HG03378 (cell line): ENCODE measurements around the gene CD226.
"Not testable (repeated sequence)": the region's sequence is repeated elsewhere in the genome, so short reads cannot be mapped to it uniquely, and the experiment has no call there.

Source experiments
- ATAC-seq: cut with Tn5 transposase; IDR thresholded peaks from one replicate; pipeline ENCODE4 v1.9.1; 2021; ENCODE audit warnings: mild to moderate bottlenecking, moderate library complexity; ENCODE audit not compliant: unreplicated experiment

Gene CD226

GRCh38 chr18:69947361-69948133 lies at the start of gene CD226:
Gene CD226 (minus strand): TSS chr18:69947873. CDS start chr18:69947406, 467 bp downstream.
- ATAC-seq, result peak; percentile 36

DNA sequence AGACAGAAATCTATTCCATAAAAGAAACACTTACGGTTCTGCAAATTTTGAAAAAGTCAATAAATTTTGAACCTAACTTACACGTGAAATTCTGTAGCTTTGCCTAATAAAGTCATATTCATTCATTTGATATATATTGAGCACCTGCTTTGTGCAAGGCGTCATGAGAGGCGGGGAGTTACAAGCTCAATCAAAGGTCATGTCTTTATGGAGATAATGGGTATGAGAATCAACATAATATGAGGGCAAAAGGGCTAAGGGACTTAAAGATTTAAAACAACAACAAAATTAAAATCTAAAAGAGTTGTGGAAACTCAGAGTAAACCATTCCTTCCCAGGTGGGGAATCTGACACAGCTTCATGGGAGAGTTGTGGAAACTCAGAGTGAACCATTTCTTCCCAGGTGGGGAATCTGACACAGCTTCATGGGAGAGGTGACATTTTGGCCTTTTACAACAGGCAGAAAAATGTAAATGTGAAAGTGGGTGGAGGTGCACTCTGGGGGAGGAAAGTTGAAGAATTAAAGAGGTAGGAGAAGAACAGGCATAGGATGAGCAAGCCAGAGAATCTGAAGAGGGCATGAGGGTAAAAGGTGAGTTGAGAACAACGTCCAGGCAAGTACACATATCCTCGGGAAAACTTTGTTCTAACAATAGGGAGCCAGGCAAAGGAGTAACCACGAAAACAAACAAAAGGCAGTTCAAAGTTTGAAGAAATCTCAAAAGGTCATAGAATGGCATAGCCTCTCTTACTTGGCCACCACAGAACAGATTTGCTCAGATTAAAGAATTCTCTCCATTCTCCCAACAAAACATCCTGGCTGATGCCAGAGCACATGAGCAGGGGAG lies 49.5 kb upstream of the CD226 start:
- no peak for ATAC-seq

- no peak for ATAC-seq
These were observed 48.7 kb upstream of the CD226 start for GRCh38 chr18:69996417-69996816.

DNA sequence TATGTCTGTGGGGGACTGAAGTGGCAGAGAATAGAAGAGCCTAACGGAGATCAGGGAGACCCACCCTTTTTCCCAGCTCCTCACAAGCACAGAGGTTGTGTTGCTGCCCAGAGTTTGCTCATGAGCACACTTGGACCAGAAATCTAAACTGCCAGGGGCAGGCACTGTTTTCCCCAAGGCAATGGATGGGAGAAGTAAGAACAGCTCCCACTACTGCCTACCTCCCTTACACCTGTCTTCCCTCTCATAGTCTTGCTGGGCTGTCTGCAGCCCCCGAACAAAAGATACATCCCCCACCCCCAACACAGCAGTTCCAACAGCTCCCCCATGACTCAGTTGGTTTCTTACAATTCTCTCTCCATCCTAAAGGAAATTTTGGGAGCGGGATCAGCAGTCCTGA lies 48.1 kb upstream of the CD226 start:
- no peak for ATAC-seq

- ATAC-seq, result no peak
These were observed 45.1 kb upstream of the CD226 start for GRCh38 chr18:69992776-69993175.

GRCh38 chr18:69987870-69988269 lies 40.2 kb upstream of the CD226 start:
- no peak for ATAC-seq

- no peak for ATAC-seq
These were observed 37.6 kb upstream of the CD226 start for GRCh38 chr18:69985239-69985638.

DNA sequence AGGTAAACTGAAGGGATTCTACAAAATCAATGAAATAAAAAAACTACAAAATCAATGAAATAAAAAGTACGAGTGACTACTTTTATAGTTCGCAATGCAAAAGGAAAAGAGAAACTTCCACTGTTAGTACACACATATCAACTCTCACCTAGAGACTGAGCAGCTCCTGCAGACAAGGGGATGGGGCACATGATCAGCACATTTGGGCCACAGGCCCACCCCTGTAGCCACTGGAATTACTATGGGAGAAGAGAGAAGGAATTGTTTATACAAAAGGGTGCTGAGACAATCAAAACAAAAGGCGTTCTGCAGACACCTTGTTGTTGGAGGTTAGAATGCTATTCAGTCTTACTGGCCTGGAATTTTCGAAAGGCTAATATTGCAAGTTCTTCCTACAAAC lies 34.7 kb upstream of the CD226 start:
- ATAC-seq, result no peak

DNA sequence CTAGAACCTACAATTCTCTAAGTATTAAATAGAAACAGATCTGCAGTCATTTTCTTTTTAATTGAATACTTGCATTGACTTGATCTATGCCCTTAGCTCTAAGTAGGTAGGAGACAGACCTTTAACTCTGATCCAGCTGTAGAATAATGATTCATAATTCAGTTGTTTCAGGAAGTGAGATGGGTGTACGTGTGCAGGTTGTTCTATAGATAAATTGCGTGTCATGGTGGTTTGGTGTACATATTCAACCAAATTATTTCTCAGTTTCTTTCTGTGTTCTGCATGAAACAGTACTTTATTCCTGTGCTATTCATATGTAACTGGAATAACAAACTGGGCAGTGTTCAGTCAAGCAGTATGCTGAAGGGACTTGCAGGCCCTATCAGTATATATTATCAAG lies 34.3 kb upstream of the CD226 start:
- peak; percentile 63 for ATAC-seq

DNA sequence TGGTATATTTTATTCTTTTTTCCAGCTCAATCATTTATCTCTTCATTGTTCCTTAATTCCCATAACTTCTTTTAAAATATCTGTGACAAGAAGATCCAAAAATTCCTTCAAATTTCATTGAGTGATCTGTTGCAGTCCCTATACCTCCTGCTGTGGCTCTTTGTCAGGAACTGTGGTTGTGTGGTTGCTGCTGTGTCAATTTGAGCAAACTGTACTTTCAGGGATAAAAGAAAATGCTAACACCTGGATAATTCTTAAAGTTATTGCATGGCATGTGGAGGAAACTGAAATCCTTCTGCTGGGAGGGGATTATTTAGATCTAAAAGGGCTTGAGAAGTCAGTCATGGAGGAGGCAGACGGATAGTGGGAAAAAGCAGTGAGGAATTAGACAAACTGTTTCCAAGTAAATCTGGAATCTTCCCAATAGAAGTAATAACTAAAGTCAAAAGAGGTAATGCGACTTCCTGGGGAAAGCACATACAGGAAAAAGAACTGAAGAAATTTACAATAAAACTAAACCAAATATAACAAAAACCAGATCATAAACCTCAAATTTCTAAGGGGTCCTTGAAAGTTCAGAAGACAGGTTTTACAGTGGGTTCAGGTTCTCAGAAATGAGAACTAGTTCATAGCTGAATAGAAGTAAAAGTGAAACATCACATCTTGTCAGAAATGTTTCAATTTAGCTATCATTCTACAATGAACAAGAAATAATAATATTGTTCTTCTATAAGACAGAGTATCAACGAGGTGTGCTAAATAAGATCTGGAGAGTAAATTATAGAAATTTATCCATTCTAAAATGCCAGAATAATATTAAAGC lies 33.5 kb upstream of the CD226 start:
- ATAC-seq, result no peak

GRCh38 chr18:69980509-69980908 lies 32.8 kb upstream of the CD226 start:
- ATAC-seq, result no peak

DNA sequence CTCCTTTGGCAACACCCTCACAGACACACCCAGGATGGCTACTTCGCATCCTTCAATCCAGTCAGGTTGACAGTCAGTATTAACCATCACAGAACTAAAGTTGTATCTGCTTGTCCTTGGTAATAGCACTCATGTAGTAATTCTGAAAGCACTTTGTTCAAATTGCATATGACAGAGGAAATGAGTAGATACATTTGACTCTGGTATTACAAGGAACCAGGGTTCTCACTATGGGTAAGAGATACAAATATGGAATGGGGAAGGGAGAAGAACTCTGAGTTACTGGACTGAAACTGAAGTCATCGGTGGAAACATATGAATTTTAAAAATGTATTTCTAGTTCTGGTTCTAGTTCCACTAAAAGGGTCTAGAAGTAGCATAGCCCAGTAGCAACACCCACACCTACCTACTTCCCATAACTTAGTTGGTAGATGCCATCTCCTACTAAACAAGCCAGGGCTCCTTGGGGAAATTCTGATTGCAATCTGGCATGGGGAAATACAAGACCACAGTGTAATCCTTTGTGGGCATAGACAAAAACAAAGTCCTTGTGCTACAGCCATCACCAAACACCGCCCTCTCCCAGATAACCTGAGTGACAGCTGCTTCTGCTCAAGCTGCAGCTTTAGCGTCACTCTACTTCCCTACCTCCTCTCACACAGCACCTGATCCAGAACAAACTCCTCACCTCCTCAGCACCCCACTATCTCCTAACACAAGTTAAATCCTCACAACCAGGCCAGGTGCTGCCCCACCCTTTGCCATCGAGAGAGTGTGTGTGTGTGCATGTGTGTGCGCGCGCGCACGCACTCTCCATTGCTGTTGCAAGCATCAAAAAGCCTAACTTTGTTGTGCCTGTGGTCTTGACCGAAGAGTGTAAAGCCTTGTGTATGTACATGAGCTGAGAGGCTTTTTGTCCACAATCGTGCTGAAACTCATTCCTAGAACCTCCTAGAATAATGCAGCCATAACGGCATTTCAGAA lies 31.4 kb upstream of the CD226 start:
- ATAC-seq, result peak; percentile 82

DNA sequence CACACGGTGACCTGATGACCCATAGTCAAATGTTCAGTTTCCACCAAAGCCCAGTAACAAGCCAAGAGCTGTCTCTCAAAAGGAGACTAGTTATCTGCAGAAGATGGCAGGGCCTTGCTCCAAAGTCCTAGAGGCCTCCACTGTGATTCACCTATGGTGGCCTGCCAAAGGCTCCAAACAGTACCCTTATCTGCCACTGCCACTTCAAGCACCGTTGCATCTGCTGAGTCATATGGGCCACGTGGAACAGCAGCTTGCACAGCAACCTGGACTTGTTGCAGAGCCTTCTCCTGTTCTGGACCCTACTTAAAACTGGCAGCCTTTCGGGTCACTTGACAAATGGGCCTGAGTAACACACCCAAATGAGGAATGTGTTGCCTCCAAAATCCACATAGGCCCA lies 27.6 kb upstream of the CD226 start:
- not testable (repeated sequence) for ATAC-seq

- ATAC-seq, result no peak
These were observed 26.7 kb upstream of the CD226 start for GRCh38 chr18:69974365-69974764.

DNA sequence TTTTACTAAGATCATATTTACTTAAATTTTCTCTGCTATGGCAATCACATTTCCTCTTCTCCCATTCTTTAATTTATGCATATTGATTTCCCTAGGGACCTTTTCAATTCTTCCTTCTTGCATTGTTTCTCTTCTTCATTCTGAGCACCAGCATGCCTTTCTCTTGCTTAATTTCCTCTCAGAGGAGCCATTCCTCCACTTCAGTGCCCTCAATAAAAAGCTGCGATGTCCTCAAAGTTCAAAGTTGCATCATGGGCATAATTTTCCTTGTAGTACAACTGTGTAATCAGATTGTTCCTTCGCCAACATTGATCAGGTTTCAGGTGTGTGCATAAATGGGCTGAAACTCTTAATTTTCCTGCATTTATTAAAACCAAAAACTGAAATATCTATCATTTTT lies 21.8 kb upstream of the CD226 start:
- no peak for ATAC-seq

DNA sequence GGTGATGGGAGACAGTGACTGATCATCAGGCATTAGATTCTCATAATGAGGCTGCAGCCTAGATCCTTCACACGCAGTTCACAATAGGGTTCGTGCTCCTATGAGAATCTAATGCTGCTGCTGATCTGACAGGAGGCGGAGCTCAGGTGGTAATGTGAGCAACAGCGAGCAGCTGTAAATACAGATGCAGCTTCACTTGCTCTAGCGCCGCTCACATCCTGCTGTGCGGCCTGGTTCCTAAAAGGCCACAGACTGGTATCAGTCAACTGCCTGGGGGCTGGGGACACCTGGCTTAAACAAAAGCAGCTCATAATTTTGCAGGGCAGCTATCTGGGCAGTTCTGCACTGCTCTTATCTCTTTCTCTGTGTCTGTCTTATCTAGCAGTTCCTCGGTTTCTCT lies 20.4 kb upstream of the CD226 start:
- no peak for ATAC-seq

- no peak for ATAC-seq
These were observed 15.5 kb upstream of the CD226 start for GRCh38 chr18:69963196-69963595.

DNA sequence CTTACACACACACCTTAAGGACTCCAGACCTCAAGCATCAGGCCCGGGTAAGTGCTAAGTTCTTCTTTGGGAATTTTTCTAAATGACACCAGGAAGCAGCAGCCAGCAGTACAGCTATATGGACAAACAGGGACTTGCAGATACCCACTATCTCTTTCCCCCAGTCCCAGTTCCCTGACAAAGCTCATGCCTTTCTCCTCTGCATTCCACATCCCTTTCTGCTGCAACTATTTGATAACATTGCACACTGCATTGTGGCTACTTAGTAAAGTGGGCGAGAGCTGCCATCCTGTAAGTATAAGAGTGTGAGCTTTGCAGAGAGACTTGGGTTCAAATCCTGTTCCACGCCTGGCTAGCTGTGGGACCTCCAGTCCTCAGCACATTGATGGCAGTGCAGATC lies 14.0 kb upstream of the CD226 start:
- ATAC-seq, result no peak

DNA sequence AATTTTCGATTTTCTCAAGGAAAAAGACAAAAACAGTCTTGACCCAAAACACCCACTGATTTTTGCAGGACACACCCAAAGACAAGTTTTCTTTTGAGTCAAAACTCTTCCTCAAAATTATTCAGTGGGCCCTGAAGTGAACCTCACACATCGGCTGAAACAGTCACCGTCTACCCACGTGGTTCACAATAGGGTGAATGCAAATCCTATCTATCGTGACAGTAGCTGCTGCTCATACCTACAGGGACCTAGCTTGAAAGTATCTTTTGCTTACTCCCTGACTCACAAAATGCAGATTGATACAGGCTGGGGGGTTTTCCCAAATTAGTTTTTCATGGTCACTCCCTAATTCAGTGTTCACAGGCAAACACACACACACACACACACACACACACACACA lies 10.7 kb upstream of the CD226 start:
- ATAC-seq, result peak; percentile 65

DNA sequence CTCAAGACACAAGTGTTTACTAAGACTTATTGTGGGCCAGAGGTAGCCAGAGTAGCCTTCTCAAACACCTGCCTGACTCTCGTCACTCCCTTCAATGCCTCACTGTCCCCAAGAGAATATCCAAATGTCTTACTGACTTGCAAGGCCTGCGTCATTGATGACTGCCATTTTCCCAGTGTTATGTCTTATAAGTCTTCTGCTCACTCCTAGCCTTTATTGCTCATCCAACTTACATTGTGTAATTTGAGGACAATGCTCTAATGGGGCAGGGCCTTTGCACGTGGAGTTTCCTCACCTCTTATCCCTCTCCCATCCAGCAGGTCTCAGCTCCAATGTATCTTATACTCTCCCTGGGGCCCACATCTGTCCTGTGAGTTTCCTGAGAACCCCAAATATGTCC lies 10.1 kb upstream of the CD226 start:
- no peak for ATAC-seq
